Caki2 (cell line): ENCODE data around the gene B4GAT1. TPM values are rescaled to one million over a fixed set of nuclear protein-coding genes. Genes with fewer than 3 reads are reported as not detected.
"Not testable (repeated sequence)": the region's sequence is repeated elsewhere in the genome, so short reads cannot be mapped to it uniquely, and the experiment has no call there.

Experiments used
- DNase-seq: peaks from one replicate; pipeline ENCODE4 v3.0.0-alpha.2; 2015; ENCODE audit warnings: low read depth
- in situ Hi-C: cut with HindIII; loops from 2 replicates; pipeline ENCODE4 v1.10.0; 2016; ENCODE audit warnings: low sequenced_read_pairs, low pct_unique_long_range_greater_than_20kb, mixed read lengths
- total RNA-seq: library from RNA; depleted of rRNA; stranded (reverse); fragments of >200 nt; shearing (Covaris generic); gene quantifications from 2 replicates; pipeline ENCODE4 v1.2.3, GENCODE V29; 2014; ENCODE audit warnings: low replicate concordance

The B4GAT1 gene
- total RNA-seq, 1 experiment from 2014 or later, result 58.0 TPM

DNA sequence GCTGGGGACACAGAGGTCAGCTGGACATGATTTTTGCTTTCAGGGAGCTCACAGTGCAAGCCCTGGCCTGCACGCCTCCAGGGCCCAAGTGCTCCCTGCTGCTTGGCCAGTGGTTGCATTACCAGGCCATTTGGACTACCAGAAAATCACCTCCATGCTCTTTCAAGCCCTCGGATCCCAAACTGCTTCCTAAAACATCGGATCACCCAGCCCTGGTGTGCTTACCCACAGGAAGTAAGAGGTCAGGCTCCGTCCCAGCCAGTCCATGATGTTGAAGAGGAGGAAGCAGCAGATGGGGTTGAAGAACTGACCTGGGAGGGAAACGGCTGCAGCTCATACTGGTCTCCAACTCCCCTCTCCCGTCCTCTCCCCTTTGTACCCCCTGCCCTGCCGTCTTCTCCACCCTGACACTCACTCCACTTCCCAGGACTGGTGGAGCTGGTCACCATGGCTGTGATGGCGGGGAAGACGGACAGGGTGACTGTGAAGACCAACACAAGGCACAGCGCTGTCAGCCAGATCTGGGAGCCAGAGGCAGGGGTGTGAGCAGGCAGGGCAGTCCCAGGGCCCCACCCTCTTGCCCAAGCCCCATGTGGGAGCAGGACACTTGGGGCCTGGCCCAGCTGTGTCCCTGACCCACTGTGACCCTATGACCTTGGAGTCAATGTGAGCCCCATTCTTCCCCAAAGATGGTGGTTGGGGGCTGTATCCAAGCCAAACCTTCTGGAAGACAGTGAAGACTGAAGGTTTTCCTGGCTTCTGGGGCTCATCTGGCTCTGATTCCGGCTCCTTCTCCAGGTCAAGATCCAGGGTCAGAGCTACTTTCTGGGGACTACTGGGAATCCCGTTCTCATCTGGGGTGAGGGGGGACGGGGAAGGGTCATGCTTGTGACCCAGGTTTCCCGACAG lies 18.5 kb upstream of the B4GAT1 start:
- no peak for DNase-seq
- in situ Hi-C loops, result no loop called here

DNA sequence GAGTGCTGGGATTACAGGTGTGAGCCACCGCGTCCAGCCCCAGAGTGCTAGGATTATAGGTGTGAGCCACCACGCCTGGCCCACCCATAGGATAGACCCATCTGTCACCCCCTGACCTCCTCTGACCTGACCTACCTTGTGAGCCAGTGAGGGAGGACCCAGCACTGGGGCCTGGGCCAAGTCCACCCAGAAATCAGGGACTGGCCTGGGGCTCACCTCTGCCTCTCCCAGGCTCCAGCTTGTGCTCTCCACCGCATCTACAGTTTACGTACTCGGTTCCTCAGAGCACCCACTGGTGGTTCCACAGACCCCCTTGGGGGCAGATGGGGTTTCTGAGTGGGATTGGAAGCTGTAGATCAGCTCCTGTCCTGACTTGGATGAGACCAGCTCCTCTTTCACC lies 17.7 kb upstream of the B4GAT1 start:
- in situ Hi-C loops, result no loop called here
- no peak for DNase-seq

DNA sequence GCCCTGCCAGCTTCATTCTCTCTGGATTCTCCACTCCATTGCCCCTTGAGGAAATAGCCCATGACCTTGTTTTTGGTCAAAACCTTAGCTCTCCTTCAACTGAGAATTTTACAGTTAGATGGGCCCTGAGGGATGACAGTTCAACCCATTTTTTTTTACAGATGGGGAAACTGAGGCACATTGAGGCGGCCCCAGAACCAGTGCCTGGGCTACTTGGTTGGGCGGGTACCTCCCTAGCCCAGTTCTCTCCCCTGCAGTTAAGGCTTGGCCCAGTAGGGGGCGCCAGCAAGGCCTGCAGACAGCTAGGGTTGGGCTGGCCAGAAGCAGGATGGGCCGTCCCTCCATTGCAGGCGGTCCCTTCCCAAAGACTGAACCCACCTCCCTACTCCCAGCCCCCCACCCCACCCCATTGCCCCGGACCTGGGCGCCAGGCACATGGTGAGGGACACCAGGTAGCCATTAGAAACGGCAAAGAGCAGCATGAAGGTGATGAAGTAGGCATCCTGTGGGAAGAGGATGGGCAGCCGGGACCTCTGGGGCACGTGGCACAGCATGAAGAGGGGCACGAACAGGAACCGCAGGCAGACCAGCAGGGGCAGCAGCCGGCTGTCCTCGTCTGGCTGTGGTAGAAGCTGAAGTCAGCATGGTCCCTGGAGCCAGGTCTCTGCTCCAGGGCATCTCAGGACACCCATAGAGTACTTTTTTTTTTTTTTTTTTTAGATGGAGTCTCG lies 16.5 kb upstream of the B4GAT1 start:
- DNase-seq, result no peak
- in situ Hi-C loops, result no loop called here

DNA sequence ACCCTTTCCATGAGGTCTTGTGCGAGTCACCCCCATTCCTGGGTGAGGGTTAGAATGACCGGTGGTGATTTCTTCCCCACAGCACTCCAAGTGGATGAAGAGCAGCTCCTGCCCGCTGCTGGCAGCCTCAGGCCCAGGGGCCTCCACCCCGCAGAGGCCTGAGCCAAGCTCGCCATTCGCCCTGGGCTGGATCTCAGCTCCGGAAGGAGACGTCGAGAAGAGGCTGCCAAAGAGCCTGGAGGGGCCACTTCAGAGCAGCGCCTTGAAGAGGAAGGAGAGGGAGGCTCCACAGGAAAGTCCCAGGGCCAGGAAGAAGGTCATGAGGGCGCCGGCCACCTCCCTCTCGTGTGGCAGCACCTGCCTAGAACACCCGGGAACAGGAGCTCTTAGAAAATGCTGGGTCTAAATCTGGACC lies 15.8 kb upstream of the B4GAT1 start:
- in situ Hi-C loops, result no loop called here
- no peak for DNase-seq

DNA sequence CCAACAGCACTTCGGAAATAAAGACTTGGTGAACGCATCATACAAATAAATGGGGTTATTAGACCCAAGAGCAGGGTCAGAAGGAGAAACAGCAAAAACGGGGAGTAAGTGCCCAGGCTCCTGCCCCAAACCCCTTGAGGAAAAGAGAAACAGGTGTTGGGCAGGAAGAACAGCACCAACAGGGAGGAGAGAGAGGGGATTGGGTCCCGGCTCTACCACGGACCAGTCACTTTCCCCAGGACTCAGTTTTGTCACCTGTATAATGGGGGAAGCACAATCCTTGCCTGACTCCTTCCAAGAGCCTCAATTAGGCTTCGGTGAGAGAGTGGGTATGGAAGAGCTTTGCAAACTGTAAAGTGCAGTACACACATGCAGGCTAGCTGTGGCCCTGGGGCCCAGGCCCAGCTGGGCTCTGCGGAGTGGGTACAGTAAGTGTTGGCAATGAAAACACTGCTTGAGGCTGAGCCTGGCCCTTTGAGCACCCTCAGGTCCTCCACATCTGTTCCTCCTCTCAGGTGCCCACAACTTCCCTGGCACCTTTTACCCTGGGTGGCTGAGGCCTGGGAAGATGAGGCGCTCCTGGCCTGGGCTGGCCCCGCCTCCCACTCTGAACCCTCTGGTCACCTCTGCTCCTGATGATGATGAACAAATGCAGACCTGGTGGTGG lies 15.2 kb upstream of the B4GAT1 start:
- DNase-seq, result no peak
- in situ Hi-C loops, result no loop called here

DNA sequence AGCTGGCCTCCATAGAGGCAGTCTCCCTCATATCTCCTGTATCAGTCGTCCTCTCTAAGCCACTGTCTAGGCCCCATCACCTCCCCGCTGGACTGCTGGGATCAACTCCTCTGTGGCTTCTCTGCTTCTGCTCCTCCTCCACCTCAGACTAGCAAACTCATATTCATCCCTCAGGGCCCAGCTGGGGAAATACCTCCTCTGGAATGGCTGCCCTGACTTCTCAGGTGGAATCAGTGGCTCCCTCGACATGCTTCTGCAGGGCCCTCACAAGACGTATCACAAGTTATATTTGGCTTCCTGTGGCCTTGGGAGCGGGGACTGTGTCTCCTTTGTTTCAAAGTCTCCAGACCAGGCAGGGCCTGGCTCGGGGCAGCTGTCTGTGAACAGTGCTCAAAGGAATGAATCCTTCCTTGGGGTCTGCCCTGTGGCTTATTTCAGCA lies 14.1 kb upstream of the B4GAT1 start:
- in situ Hi-C loops, result no loop called here
- DNase-seq, result no peak

DNA sequence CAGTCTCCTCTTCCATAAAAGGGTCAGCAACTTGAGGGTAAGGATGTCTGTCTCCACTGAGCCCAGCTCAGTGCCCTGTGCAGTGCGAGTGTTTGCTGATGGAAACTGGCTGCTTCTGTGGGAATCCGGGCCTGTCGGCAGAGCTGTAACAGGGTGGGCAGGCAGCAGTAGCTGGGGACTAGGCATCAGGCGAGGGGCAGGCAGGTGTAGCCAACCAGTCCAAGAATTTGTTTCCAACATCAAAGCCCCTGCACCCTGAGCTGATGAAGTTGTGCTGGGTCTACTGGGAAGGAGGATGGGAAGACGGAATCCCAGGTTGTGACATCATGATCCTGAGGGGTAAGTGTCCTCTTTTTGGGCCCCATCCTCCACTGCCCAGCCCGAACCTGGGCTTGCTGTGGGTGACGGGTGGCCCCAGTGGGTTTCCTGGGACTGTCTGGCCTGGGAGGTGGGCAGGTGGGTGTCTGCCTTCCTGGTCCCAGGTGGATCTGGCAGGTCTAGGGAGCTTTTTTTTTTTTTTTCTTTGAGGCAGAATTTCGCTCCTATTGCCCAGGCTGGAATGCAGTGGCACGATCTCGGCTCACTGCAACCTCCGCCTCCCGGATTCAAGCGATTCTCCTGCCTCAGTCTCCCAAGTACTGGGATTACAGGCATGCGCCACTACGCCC lies 13.1 kb upstream of the B4GAT1 start:
- no peak for DNase-seq
- in situ Hi-C loops, result no loop called here

DNA sequence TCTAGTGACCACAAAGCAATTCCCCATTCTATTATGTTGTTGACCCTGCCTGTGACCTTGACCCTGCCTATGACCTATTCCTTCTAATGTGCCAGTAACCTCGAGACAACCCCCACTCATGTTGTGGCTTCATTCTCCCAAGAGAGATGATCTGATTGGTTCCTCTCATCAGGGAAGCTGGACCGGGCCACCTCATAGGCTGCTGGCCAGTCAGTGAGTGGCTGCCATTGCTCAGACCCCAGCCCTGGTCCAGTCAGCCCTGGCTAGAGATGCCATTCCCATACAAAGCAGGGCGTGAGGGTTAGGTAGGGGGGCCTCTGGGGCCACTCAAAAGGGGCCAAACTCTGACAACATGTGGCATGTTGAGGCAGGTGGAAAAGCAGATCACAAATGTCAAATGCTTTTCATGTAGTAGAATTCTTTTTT lies 12.2 kb upstream of the B4GAT1 start:
- in situ Hi-C loops, result no loop called here
- DNase-seq, result no peak

DNA sequence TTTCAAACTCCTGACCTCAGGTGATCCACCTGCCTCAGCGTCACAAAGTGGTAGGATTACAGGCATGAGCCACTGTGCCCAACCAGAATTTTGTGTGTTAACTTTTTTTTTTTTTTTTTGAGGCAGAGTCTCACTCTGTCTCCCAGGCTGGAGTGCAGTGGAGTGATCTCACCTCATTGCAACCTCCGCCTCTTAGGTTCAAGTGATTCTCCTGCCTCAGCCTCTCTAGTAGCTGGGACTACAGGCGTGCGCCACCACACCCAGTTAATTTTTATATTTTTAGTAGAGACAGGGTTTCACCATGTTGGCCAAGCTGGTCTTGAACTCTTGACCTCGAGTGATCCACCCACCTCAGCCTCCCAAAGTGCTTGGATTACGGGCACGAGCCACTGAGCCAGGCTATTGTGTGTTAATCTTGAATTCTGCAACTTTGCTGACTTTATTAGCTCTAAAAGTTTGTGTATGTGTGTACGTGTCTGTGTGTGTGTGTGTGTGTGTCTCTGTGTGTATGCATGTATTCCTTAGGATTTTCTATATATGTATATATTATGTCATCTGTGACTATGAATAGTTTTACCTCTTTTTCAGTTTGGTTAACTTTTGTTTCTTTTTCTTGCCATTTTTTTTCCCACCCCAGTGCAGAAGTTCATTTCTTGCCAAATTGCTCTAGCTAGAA lies 3.3 kb upstream of the B4GAT1 start:
- DNase-seq, in situ Hi-C loops: not testable (repeated sequence)

DNA sequence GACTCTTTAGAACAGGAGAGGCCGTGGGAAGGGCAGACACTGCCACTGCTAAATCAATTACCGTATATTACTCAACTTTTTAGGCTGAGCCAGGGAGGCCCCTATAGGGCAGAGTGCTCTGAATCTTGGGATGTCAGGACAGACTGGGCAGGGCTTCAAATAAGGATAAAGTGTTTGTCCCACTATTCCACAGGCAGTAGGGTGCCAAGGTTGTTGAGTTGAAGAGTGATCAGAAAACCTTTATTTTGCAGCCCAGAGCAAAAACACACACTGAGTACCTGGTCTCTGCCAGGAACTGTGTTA lies 1.6 kb upstream of the B4GAT1 start:
- no peak for DNase-seq
- in situ Hi-C loops, result no loop called here

DNA sequence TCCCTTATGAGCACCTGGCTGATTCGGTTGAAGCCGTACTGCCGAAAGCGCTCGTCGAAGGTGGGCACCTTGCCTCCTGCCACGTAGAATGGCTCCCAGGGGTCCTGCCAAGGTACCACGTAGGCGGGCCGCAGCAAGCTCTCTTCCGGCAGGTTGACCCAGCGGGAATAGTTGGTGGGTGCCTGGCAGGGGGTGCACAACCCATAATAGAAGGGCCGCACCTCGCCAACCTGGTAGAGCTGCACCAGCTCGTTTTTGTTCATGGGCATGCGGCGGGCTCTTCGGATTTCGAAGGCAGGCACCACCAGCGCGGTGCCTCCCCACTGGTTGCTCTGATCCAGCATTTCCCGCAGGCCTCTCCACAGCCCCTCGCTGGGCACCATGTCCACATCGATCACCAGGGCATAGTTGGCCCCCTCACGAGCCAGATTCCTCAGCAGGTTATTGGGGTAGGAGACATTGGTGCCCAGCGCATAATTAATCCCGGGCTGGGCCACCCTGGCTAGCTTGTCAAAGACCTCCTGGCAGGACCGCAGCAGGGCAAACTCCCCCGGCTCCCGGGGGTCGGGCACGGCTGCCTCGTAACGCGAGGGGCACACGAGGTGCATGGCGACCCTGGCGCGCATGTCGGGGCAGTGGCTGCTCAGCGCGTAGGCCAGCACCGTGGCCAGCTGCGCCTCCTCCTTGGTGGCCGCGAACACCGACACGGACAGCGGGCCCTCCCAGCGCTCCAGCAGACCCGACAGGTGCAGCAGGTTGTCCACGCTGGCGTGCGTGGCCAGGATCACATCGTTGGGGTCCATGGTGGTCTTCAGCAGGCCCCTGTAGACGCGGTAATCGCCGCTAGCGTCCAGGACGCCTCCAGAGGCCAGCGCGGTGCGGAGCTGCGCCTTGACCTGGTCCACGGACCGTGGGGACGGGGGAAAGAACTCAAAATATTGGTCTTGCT lies 679 bp downstream of the B4GAT1 start:
- no peak for DNase-seq
- in situ Hi-C loops, result no loop called here

DNA sequence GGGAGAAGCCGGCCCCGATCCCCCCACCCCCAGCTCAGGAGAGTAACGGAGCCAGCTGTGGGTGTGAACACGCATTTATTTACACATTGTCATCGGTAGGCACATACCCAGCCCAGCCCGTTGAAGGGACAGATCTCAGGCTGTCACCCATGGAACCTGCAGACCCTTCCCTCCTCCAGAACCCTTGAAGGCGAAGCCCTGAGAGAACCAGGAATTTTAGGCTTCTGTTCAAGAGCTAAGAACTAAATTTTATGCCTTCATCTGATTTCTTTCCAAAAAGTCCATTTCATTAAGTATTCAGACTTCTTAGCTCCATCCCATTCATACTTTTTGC lies 2.1 kb downstream of the B4GAT1 start:
- in situ Hi-C loops, result no loop called here
- DNase-seq, result no peak

DNA sequence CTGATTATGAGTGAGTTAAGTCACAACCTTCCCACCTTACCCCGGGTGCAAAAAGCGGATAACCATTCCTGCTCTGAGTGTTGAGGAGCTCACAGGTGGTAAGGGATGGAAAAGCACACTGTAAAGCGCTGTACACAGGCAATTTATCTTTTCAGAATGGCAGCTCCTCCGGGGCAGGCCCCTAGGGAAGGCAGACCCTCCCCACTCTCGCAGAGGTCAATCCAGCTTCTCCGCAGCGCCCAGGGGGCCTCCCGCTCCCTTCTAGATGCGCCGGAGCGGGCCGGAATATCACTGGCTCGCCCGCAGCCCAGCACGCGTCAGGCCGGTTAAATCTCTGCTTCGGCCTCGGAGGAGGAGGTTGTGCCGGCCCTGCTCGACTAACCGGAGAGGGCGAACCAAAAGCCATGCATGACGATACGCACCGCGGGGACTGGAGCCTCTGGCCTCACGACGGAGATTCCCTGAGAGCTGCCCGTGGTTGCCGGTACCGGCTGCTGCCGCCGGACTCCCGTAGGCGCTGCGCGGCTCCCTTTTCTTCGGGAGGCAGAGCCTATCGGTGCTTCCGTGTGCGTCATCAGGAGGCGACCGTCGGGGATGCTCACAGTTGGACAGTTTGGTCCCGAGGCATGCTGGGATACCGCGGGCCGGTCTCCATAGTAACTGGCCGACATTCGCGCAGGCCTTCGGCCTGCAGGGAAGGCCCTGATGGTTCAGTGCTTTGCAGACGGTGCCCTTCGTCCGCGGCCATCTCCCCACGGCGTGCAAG lies 2.7 kb downstream of the B4GAT1 start, which contains the start of gene BRMS1:
TSS of gene BRMS1 (minus strand) at position 555 of the 766 bp plus-strand sequence. CDS start 2,870 bp downstream, outside the sequence.
- in situ Hi-C loops, result no loop called here
- peak; percentile 85 for DNase-seq

DNA sequence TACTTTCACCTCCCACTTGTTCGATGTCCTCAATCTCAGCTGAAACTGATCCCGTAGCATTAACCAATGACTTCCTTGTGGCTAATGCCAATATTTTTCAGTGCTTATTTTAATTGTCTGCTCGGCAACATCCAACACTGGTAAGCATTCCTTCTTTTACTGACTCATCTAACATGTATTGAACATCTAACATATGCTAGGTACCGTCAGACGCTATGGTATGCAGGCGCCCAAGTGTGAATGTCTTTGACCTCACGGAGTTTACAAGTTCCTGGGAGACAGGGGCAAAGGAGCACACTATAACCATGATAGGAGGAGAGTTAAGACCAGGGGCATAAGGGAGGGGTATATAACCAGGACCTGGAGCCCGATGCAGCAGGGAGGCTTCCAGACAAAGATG lies 4.3 kb downstream of the B4GAT1 start:
- DNase-seq, result no peak
- in situ Hi-C loops, result no loop called here

DNA sequence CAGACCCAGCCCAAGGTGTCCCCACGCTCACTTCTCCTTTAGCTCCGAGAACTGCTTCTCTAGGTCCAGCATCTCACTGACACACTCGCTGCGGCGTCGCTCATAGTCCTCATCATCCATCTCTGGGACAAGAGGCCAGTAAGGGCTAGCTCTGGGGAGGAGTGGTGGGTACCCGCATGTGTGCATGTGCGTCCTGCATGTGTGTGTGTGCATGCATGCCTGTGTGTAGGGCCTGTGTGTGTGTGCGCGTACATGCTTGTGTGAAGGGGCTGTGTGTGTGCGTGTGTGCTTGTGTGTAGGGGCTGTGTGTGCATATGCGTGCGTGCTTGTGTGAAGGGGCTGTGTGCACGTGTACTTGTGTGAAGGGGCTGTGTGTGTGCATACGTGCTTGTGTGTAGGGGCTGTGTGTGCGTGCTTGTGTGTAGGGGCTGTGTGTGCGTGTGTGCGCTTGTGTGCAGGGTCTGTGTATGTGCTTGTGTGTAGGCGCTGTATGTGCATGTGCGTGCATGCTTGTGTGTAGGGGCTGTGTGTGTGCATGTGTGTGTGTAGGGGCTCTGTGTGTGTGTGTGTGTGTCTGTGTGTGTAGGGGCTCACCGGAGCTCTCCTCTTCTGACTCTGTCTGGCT lies 5.8 kb downstream of the B4GAT1 start:
- no peak for DNase-seq
- in situ Hi-C loops, result no loop called here
